Trophoblast cell (in vitro differentiated cells and primary cell): Measurements from ENCODE around the gene MPP2.
A peak's percentile ranks its signal among the peaks of the same experiment; 100 is the strongest.

Experiments used
- DNase-seq, 2 donors: peaks; one replicate each; pipeline ENCODE4 v3.0.0-alpha.2; 2016
- H2AFZ ChIP-seq: 2 replicates; pipeline ENCODE4 v1.6.1; 2013; ENCODE audit warnings: low read length, moderate library complexity, mild to moderate bottlenecking; ENCODE audit not compliant: insufficient read depth, poor library complexity
- H2AK5ac ChIP-seq: 2 replicates; pipeline ENCODE4 v1.6.1; 2013; ENCODE audit warnings: mild to moderate bottlenecking, low read length
- H2BK120ac ChIP-seq: 2 replicates; pipeline ENCODE4 v1.6.1; 2013; ENCODE audit warnings: low read length, mild to moderate bottlenecking, moderate library complexity; ENCODE audit not compliant: insufficient read depth, poor library complexity
- H2BK12ac ChIP-seq: 2 replicates; pipeline ENCODE4 v1.6.1; 2013; ENCODE audit warnings: mild to moderate bottlenecking, low read length, moderate library complexity
- H2BK5ac ChIP-seq: 2 replicates; pipeline ENCODE4 v1.6.1; 2013; ENCODE audit warnings: low read length, low read depth, moderate library complexity, mild to moderate bottlenecking; ENCODE audit not compliant: poor library complexity
- H3K14ac ChIP-seq: 2 replicates; pipeline ENCODE4 v1.6.1; 2013; ENCODE audit warnings: mild to moderate bottlenecking, low read length
- H3K18ac ChIP-seq: 2 replicates; pipeline ENCODE4 v1.6.1; 2013; ENCODE audit warnings: mild to moderate bottlenecking, low read length
- H3K23ac ChIP-seq: 2 replicates; pipeline ENCODE4 v1.6.1; 2013; ENCODE audit warnings: low read length
- H3K27ac ChIP-seq: 2 replicates; pipeline ENCODE4 v1.5.1; 2013; ENCODE audit warnings: low read depth, mild to moderate bottlenecking, inconsistent platforms, low read length, moderate library complexity
- H3K27me3 ChIP-seq: 2 replicates; pipeline ENCODE4 v1.6.1; 2013; ENCODE audit warnings: inconsistent platforms, mild to moderate bottlenecking, low read length, moderate library complexity; ENCODE audit not compliant: insufficient read depth
- H3K36me3 ChIP-seq, 2 experiments: 1 replicate in 1 of 2; 2 replicates in 1 of 2; pipeline ENCODE4 v1.6.1; 2013; ENCODE audit warnings: low read length in 2 of 2, mild to moderate bottlenecking in 2 of 2, moderate library complexity in 1 of 2; ENCODE audit not compliant: insufficient read depth in 2 of 2, control insufficient read depth in 1 of 2
- H3K4ac ChIP-seq: 2 replicates; pipeline ENCODE4 v1.6.1; 2013; ENCODE audit warnings: low read depth, mild to moderate bottlenecking, low read length, moderate library complexity
- H3K4me1 ChIP-seq, 2 experiments: 1 replicate in 1 of 2; 2 replicates in 1 of 2; pipeline ENCODE4 v1.6.1; 2013; ENCODE audit warnings: low read length in 2 of 2, mild to moderate bottlenecking in 2 of 2, moderate library complexity in 1 of 2; ENCODE audit not compliant: insufficient read depth in 2 of 2, control insufficient read depth in 1 of 2
- H3K4me2 ChIP-seq: 2 replicates; pipeline ENCODE4 v1.6.1; 2013; ENCODE audit warnings: inconsistent platforms, mild to moderate bottlenecking, low read length, moderate library complexity
- H3K4me3 ChIP-seq: 2 replicates; pipeline ENCODE4 v1.5.1; 2013; ENCODE audit warnings: mild to moderate bottlenecking, low read depth, low read length, inconsistent platforms
- H3K79me1 ChIP-seq: one replicate; pipeline ENCODE4 v1.6.1; 2013; ENCODE audit warnings: low read length
- H3K79me2 ChIP-seq: 2 replicates; pipeline ENCODE4 v1.6.1; 2013; ENCODE audit warnings: low read length, mild to moderate bottlenecking; ENCODE audit not compliant: control insufficient read depth, insufficient read depth, poor library complexity
- H3K9ac ChIP-seq: 2 replicates; pipeline ENCODE4 v1.6.1; 2013; ENCODE audit warnings: mild to moderate bottlenecking, low read length
- H3K9me3 ChIP-seq: 2 replicates; pipeline ENCODE4 v1.6.1; 2013; ENCODE audit warnings: low read depth, mild to moderate bottlenecking, control low read depth, inconsistent platforms, low read length; ENCODE audit not compliant: insufficient read depth
- H4K12ac ChIP-seq: 2 replicates; pipeline ENCODE4 v1.6.1; 2013; ENCODE audit warnings: low read depth, mild to moderate bottlenecking, low read length, moderate library complexity
- H4K8ac ChIP-seq: 2 replicates; pipeline ENCODE4 v1.6.1; 2013; ENCODE audit warnings: low read depth, mild to moderate bottlenecking, low read length, moderate library complexity
- H4K91ac ChIP-seq: one replicate; pipeline ENCODE4 v1.6.1; 2013; ENCODE audit warnings: low read depth, mild to moderate bottlenecking, low read length, moderate library complexity
- WGBS: extraction: QIAGEN DNeasy Blood & Tissue Kit; methylation state at CpG from one replicate; pipeline ENCODE4 v1.1.7; 2013; ENCODE audit warnings: missing lambda C conversion rate; ENCODE audit not compliant: insufficient read length, insufficient coverage; ENCODE audit errors: extremely low coverage; 5-methylcytosine and 5-hydroxymethylcytosine counted together

The MPP2 gene

DNA sequence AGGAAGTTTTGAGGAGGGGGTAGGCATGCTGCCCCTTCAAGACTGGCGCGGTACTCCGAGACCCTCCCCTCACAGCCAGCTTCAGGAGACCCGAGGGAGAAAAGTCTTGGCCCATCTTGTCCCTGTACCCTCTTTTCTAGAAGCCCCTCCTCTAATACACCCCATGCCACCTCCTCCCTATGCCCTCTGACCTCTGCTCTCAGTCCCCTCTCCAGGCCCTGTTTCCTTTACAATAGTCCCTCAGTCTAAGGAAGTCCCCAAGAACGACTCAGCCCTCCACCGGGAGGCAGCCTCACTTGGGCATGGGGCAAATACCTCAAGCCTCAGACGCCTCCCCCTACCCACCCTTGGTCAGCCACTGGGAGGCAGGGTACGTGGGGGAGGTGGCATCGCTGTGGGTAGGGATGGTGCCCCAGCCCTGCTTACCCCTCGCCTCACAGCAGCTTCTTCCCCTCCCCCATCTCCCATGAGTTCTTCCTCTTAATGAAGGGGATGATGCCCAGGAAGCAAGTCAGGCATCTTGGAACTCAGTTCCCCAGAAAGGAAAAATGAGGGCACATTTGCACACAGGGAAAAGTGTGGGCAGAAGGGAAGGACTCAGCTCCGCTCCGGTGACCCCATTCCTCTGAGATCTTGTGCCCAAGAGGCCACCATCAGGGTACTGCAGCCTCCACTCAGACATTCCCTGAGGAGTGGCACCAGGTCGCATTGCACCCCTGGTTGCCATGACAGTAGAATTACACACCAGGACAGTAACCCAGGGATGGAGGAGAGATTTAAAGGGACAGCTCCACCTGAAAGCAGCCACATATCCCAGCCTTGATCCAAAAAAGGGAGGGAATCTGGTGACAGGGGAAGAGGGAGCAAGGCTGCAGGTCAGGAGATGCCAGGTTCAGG, 6.2 kb downstream of the MPP2 start:
- no peaks in the 10 kb centered on the region for H3K36me3 ChIP-seq
- peak overlapping the region; percentile 47 for H4K8ac ChIP-seq
- H2BK5ac ChIP-seq = no peak overlapping the region
- no peak overlapping the region for H3K18ac ChIP-seq
- H3K79me2 ChIP-seq = no peaks in the 10 kb centered on the region
- WGBS = no CpG with 5 or more reads among the region's 13 CpGs
- peak overlapping the region; percentile 56 for H2AFZ ChIP-seq
- peak overlapping the region; percentile 63 for H3K4me3 ChIP-seq
- peaks cover 7% of the 10 kb centered on the region for H3K27me3 ChIP-seq
- peaks cover 3 to 13% of the 10 kb centered on the region in 2 experiments for H3K4me1 ChIP-seq
- no peak overlapping the region for H4K91ac ChIP-seq
- no peak for DNase-seq
- no peaks in the 10 kb centered on the region for H3K79me1 ChIP-seq
- no peak overlapping the region for H3K27ac ChIP-seq
- H3K9me3 ChIP-seq = peaks cover 3% of the 10 kb centered on the region
- H4K12ac ChIP-seq = no peak overlapping the region
- peak overlapping the region; percentile 88 for H3K4me2 ChIP-seq
- H2AK5ac ChIP-seq = no peak overlapping the region
- no peak overlapping the region for H3K4ac ChIP-seq
- no peak overlapping the region for H2BK12ac ChIP-seq
- H3K14ac ChIP-seq = no peak overlapping the region
- H2BK120ac ChIP-seq = no peak overlapping the region
- H3K23ac ChIP-seq = no peak overlapping the region
- peak overlapping the region; percentile 31 for H3K9ac ChIP-seq

DNA sequence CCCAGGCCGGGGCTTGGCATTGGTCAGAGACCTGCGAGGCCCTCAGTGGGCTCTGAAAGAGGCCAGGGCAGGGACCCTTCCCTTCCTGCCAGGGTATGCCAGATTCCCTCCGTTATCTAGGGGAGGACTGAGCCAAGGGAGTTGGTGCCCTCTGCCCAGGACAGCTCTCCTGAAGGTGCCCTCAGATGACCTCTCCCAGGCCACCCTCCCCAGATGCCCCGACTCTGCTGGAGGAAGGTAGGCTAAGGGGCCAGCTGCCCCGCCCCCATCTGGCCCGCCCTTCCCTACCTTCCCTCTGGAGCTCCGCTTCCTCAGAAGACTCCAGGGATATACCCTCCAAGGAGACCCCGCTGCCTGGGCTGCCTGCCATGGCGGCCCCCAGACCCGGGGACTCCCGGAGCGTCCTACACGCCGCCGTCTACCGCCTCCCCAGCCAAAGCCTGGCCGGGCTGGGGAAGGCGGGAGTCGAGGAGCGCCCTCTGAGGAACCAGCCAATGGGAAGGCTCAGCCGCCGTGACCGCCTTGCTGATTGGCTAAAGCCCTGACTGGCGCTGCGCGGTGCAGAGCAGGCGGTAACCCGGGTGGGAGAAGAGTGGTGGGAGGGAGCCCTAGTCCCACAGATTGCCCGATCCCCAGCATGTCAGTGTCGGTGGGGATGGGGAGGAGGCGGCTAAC, 7.0 kb downstream of the MPP2 start:
- Histone ChIP-seq H3K79me2 (no peaks in the 10 kb centered on the region), H3K27ac (no peak overlapping the region)
- no CpG with 5 or more reads among the region's 31 CpGs for WGBS

DNA sequence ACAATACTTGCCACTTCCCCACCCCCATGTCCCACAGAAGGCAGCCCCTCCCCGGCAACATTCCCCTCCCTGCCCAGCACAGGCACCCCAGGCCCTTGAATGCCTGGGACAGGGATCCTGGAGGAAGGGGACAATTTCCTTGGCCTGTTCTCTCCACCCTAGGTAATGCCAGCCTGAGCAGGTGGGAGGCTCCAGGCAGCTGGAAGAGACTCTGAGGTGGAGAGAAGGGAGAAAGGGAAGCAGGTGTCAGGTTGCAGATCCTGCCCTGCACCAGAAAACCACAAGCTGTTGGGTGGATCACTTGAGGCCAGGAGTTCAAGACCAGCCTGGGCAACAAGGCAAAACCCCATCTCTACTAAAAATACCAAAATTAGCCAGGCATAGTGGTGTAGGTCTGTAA, 8.9 kb downstream of the MPP2 start:
- no CpG with 5 or more reads among the region's 1 CpG for WGBS

More for the DNA sequence above, 7.0 kb downstream of the MPP2 start:
- Histone ChIP-seq H3K36me3 (no peaks in the 10 kb centered on the region), H3K79me1 (no peaks in the 10 kb centered on the region), H2BK120ac (no peak overlapping the region), H2BK5ac (no peak overlapping the region), H3K23ac (no peak overlapping the region), H3K4me2 (peak overlapping the region; percentile 88), H3K4me3 (peak overlapping the region; percentile 63), H3K27me3 (no peaks in the 10 kb centered on the region), H3K18ac (no peak overlapping the region), H3K14ac (no peak overlapping the region), H3K4me1 (peaks cover 3 to 13% of the 10 kb centered on the region in 2 experiments), H2AFZ (peak overlapping the region; percentile 56), H4K12ac (no peak overlapping the region), H3K9ac (peak overlapping the region; percentile 31), H4K8ac (peak overlapping the region; percentile 47), H3K4ac (no peak overlapping the region), H4K91ac (no peak overlapping the region), H3K9me3 (peaks cover 3% of the 10 kb centered on the region), H2AK5ac (no peak overlapping the region), H2BK12ac (no peak overlapping the region)
- DNase-seq = peak; percentile 80 to 89

DNA sequence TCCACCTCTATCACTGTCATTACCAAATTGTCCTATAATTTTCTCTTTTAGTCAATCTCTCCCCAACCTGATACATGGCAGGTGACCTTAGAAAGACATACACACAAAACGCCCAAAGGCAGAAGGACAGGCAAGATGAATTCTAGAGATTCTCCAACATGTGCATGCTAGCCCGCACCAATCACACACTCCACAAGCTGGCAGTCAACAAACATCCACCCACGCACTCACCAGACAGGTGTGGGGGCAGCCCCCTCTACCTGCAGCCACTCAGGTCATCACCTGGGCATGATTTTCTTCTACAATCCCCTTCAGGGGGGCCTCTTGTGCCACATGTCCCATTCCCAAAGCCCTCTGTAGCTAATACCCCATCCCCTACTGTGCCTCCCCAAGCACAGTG, 9.5 kb downstream of the MPP2 start:
- Histone ChIP-seq H4K8ac (no peak overlapping the region), H3K4me1 (peaks cover 3 to 13% of the 10 kb centered on the region in 2 experiments), H3K4me2 (no peak overlapping the region), H2AK5ac (no peak overlapping the region), H2BK120ac (no peak overlapping the region), H3K79me2 (no peaks in the 10 kb centered on the region), H3K4me3 (no peak overlapping the region), H3K36me3 (no peaks in the 10 kb centered on the region), H3K27ac (no peak overlapping the region), H4K12ac (no peak overlapping the region), H3K27me3 (no peaks in the 10 kb centered on the region), H3K79me1 (no peaks in the 10 kb centered on the region), H2BK5ac (no peak overlapping the region), H2BK12ac (no peak overlapping the region), H2AFZ (no peak overlapping the region), H3K14ac (no peak overlapping the region), H3K9ac (no peak overlapping the region), H4K91ac (no peak overlapping the region), H3K18ac (no peak overlapping the region), H3K9me3 (peaks cover 3% of the 10 kb centered on the region), H3K4ac (no peak overlapping the region), H3K23ac (no peak overlapping the region)
- DNase-seq = peak; percentile 8 to 37
- WGBS = no CpG with 5 or more reads among the region's 3 CpGs

More for the DNA sequence above, 8.9 kb downstream of the MPP2 start:
- no peak for DNase-seq
- H3K14ac ChIP-seq = no peak overlapping the region
- H3K79me1 ChIP-seq = no peaks in the 10 kb centered on the region
- no peak overlapping the region for H3K4me2 ChIP-seq
- no peak overlapping the region for H2AFZ ChIP-seq
- no peak overlapping the region for H3K4ac ChIP-seq
- H2BK5ac ChIP-seq = no peak overlapping the region
- H3K4me3 ChIP-seq = no peak overlapping the region
- H2BK120ac ChIP-seq = no peak overlapping the region
- no peak overlapping the region for H2AK5ac ChIP-seq
- no peak overlapping the region for H3K9ac ChIP-seq
- H3K27ac ChIP-seq = no peak overlapping the region
- no peaks in the 10 kb centered on the region for H3K27me3 ChIP-seq
- no peak overlapping the region for H2BK12ac ChIP-seq
- no peak overlapping the region for H4K12ac ChIP-seq
- H4K8ac ChIP-seq = no peak overlapping the region
- no peaks in the 10 kb centered on the region for H3K36me3 ChIP-seq
- H4K91ac ChIP-seq = no peak overlapping the region
- H3K18ac ChIP-seq = no peak overlapping the region
- H3K23ac ChIP-seq = no peak overlapping the region
- H3K79me2 ChIP-seq = no peaks in the 10 kb centered on the region
- H3K4me1 ChIP-seq = peaks cover 3 to 13% of the 10 kb centered on the region in 2 experiments
- peaks cover 3% of the 10 kb centered on the region for H3K9me3 ChIP-seq
